Measurements from ENCODE around the gene IL19.

IL19 gene

GRCh38 chr1:206770531-206771337 lies at the start of gene IL19:
TSS of gene IL19 (plus strand) at chr1:206770773. CDS start at chr1:206836663, 65,890 bp downstream.
- no peak for DNase-seq

GRCh38 chr1:206721454-206721853 lies 49.1 kb upstream of the IL19 start:
- DNase-seq, result no peak

GRCh38 chr1:206722751-206723461 lies 47.7 kb upstream of the IL19 start:
- no peak for DNase-seq

- DNase-seq, result no peak
Observed at GRCh38 chr1:206723462-206723804, 47.1 kb upstream of the IL19 start.

- no peak for DNase-seq
Observed at GRCh38 chr1:206723805-206724472, 46.6 kb upstream of the IL19 start.

- DNase-seq, result peak; percentile 54
Observed at GRCh38 chr1:206725109-206725963, 45.2 kb upstream of the IL19 start.

GRCh38 chr1:206727981-206728696 lies 42.4 kb upstream of the IL19 start:
- no peak for DNase-seq

GRCh38 chr1:206728697-206728987 lies 41.9 kb upstream of the IL19 start:
- no peak for DNase-seq

GRCh38 chr1:206729050-206729449 lies 41.5 kb upstream of the IL19 start:
- no peak for DNase-seq

- no peak for DNase-seq
Observed at GRCh38 chr1:206729507-206729906, 41.1 kb upstream of the IL19 start.

- DNase-seq, result no peak
Observed at GRCh38 chr1:206732508-206732907, 38.1 kb upstream of the IL19 start.

- DNase-seq, result no peak
Observed at GRCh38 chr1:206732992-206733391, 37.6 kb upstream of the IL19 start.

GRCh38 chr1:206734499-206735142 lies 36.0 kb upstream of the IL19 start:
- peak; percentile 68 for DNase-seq

GRCh38 chr1:206735553-206736031 lies 35.0 kb upstream of the IL19 start:
- DNase-seq, result no peak

- DNase-seq, result no peak
Observed at GRCh38 chr1:206736878-206737728, 33.5 kb upstream of the IL19 start.

- DNase-seq, result no peak
Observed at GRCh38 chr1:206737729-206738201, 32.8 kb upstream of the IL19 start.

GRCh38 chr1:206738370-206739366 lies 31.9 kb upstream of the IL19 start:
- DNase-seq, result no peak

GRCh38 chr1:206739411-206740076 lies 31.0 kb upstream of the IL19 start:
- no peak for DNase-seq

Measured in activated CD4-positive, CD25-positive, alpha-beta regulatory T cell treated with anti-CD3 and anti-CD28 coated beads, Interleukin-2, amount 50 U/mL, for 72 hours (primary cell).